Prostate gland (tissue), 2 donors: ENCODE results near the gene FAM186B. TPM values are rescaled to one million over a fixed set of nuclear protein-coding genes. Genes with fewer than 3 reads are reported as not detected.

ENCODE experiments used
- DNase-seq: peaks from one replicate; pipeline ENCODE4 v3.0.0-alpha.2; 2019; ENCODE audit warnings: low spot score
- H3K27ac ChIP-seq, 2 donors: fragments of 200-600 bp; sonication (generic); 2 replicates each; pipeline ENCODE4 v1.5.1; 2017 to 2019
- H3K27me3 ChIP-seq: fragments of 200-600 bp; sonication (generic); replicated peaks from 2 replicates; pipeline ENCODE4 v1.5.1; 2019; ENCODE audit not compliant: insufficient read depth
- H3K36me3 ChIP-seq, 2 donors: fragments of 200-600 bp; sonication (generic); 1 replicate in 1 of 2; 2 replicates in 1 of 2; pipeline versions ENCODE4 v1.5.1 to v1.8.1; 2017 to 2019
- H3K4me1 ChIP-seq: fragments of 200-600 bp; sonication (generic); replicated peaks from 2 replicates; pipeline ENCODE4 v1.5.1; 2019
- H3K4me3 ChIP-seq, 2 donors: fragments of 200-600 bp; sonication (generic); 2 replicates each; pipeline ENCODE4 v1.5.1; 2017 to 2019
- H3K9me3 ChIP-seq: fragments of 200-600 bp; sonication (generic); 2 replicates; pipeline ENCODE4 v1.5.1; 2017
- CTCF ChIP-seq, 4 experiments: fragments of 200-600 bp in 2 of 4; fragments of 450-650 bp in 2 of 4; sonication (generic) in 2 of 4; IDR thresholded peaks; 1 replicate in 3 of 4; 2 replicates in 1 of 4; pipeline ENCODE4 v1.5.1; 2016 to 2019; ENCODE audit warnings: antibody characterized with exemption in 4 of 4, mild to moderate bottlenecking in 2 of 4, moderate library complexity in 2 of 4
- POLR2A ChIP-seq: fragments of 450-650 bp; IDR thresholded peaks from one replicate; pipeline ENCODE4 v1.6.1; 2016; ENCODE audit warnings: antibody characterized with exemption, mild to moderate bottlenecking
- POLR2AphosphoS5 ChIP-seq: sonication (generic); formaldehyde crosslinking; IDR thresholded peaks from one replicate; pipeline ENCODE4 v1.6.1; 2017; ENCODE audit warnings: antibody characterized with exemption
- WGBS: methylation state at CpG from one replicate; pipeline ENCODE4 v1.1.5; 2018; 5-methylcytosine and 5-hydroxymethylcytosine counted together
- intact Hi-C: fragments of 100-400 bp; cut with DNase I; formaldehyde crosslinking; loops from one replicate; pipeline ENCODE4 v1.14.2; 2022
- total RNA-seq, 2 donors: library from RNA; depleted of rRNA; stranded (reverse); fragments of >200 nt; gene quantifications; one replicate each; pipeline ENCODE4 v1.1.0, GENCODE V29; 2016

FAM186B gene
- total RNA-seq, 2 donors from 2014 or later: 0.23 to 10.0 TPM

- Histone ChIP-seq H3K4me1 (no peaks in the 10 kb centered on the region), H3K27me3 (no peaks in the 10 kb centered on the region), H3K27ac (no peak overlapping the region), H3K36me3 (no peaks in the 10 kb centered on the region), H3K4me3 (no peak overlapping the region), H3K9me3 (no peaks in the 10 kb centered on the region)
- intact Hi-C loops: no loop called here
- TF ChIP-seq POLR2AphosphoS5 (no peak), POLR2A (no peak), CTCF (IDR thresholded peaks at IDR 0.05) (no peak)
- DNase-seq: no peak
- WGBS: 58% methylated on average over 4 of the region's 4 CpGs
These were observed 16.5 kb downstream of the FAM186B start for GRCh38 chr12:49588721-49589516.

GRCh38 chr12:49588281-49588680 lies 17.2 kb downstream of the FAM186B start:
- 93% methylated on average over 7 of the region's 7 CpGs for WGBS
- no peak for DNase-seq
- intact Hi-C loops: no loop called here
- TF ChIP-seq POLR2AphosphoS5 (no peak), CTCF (IDR thresholded peaks at IDR 0.05) (no peak), POLR2A (no peak)
- Histone ChIP-seq H3K4me3 (no peak overlapping the region), H3K9me3 (no peaks in the 10 kb centered on the region), H3K4me1 (no peaks in the 10 kb centered on the region), H3K27me3 (no peaks in the 10 kb centered on the region), H3K36me3 (no peaks in the 10 kb centered on the region), H3K27ac (no peak overlapping the region)

DNA sequence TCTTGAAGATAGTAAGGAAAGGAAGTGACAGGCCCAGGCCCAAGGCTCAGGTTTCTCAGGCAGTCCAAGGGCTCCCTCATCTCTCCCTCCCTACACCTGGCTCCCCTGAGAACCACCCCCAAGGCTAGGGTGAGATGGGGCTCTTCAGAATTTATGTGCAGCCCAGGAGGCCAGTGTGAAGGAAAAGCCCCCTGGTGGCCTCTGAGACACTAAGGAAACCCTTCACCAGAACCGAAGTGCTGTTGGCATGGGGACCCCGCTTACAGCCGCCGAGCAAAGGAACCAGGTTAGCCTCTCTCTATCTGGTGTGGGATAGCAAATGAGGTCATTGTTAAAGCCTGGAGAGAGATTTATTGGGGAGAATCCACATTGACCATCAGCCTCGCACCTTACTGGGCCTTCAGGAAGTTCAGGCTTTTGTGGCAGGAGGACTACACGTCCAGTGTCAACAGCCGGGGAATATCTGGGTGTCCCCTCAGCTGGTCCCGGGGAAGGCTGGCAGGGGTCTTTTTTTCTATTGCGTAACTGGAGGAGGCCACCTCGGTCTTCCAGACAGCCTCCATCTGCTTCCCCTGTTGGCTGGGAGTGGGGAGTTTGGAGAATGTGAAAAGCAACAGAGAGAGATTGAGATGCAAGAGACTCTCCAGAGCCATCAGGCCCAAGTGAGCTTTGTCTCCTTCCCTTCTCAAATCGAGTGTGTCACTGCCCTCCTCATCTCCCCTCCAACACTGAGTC lies 18.1 kb downstream of the FAM186B start:
- H3K27me3 ChIP-seq: no peaks in the 10 kb centered on the region
- H3K4me3 ChIP-seq: no peak overlapping the region
- DNase-seq: no peak
- no peaks in the 10 kb centered on the region for H3K4me1 ChIP-seq
- no peak for TF ChIP-seq POLR2A
- TF ChIP-seq CTCF (IDR thresholded peaks at IDR 0.05): no peak
- no peak for TF ChIP-seq POLR2AphosphoS5
- no peaks in the 10 kb centered on the region for H3K9me3 ChIP-seq
- WGBS: 81% methylated on average over 11 of the region's 11 CpGs
- intact Hi-C loops: no loop called here
- no peak overlapping the region for H3K27ac ChIP-seq
- no peaks in the 10 kb centered on the region for H3K36me3 ChIP-seq

- no peaks in the 10 kb centered on the region for H3K36me3 ChIP-seq
- H3K4me1 ChIP-seq: no peaks in the 10 kb centered on the region
- 91% methylated on average over 16 of the region's 16 CpGs for WGBS
- no peak for DNase-seq
- H3K9me3 ChIP-seq: no peaks in the 10 kb centered on the region
- no peaks in the 10 kb centered on the region for H3K27me3 ChIP-seq
- intact Hi-C loops: no loop called here
- no peak overlapping the region for H3K4me3 ChIP-seq
- TF ChIP-seq CTCF (IDR thresholded peaks at IDR 0.05): no peak
- TF ChIP-seq POLR2AphosphoS5: no peak
- no peak for TF ChIP-seq POLR2A
- H3K27ac ChIP-seq: no peak overlapping the region
These were observed 19.7 kb downstream of the FAM186B start for GRCh38 chr12:49585477-49586459.
